Trophoblast cell (in vitro differentiated cells and primary cell): ENCODE data around the gene SLC28A3.

Experiments
- DNase-seq, 2 donors: peaks; one replicate each; pipeline ENCODE4 v3.0.0-alpha.2; 2016
- H2AFZ ChIP-seq: 2 replicates; pipeline ENCODE4 v1.6.1; 2013; ENCODE audit warnings: low read length, moderate library complexity, mild to moderate bottlenecking; ENCODE audit not compliant: insufficient read depth, poor library complexity
- H2AK5ac ChIP-seq: 2 replicates; pipeline ENCODE4 v1.6.1; 2013; ENCODE audit warnings: mild to moderate bottlenecking, low read length
- H2BK120ac ChIP-seq: 2 replicates; pipeline ENCODE4 v1.6.1; 2013; ENCODE audit warnings: low read length, mild to moderate bottlenecking, moderate library complexity; ENCODE audit not compliant: insufficient read depth, poor library complexity
- H2BK12ac ChIP-seq: 2 replicates; pipeline ENCODE4 v1.6.1; 2013; ENCODE audit warnings: mild to moderate bottlenecking, low read length, moderate library complexity
- H2BK5ac ChIP-seq: 2 replicates; pipeline ENCODE4 v1.6.1; 2013; ENCODE audit warnings: low read length, low read depth, moderate library complexity, mild to moderate bottlenecking; ENCODE audit not compliant: poor library complexity
- H3K14ac ChIP-seq: 2 replicates; pipeline ENCODE4 v1.6.1; 2013; ENCODE audit warnings: mild to moderate bottlenecking, low read length
- H3K18ac ChIP-seq: 2 replicates; pipeline ENCODE4 v1.6.1; 2013; ENCODE audit warnings: mild to moderate bottlenecking, low read length
- H3K23ac ChIP-seq: 2 replicates; pipeline ENCODE4 v1.6.1; 2013; ENCODE audit warnings: low read length
- H3K27ac ChIP-seq: 2 replicates; pipeline ENCODE4 v1.5.1; 2013; ENCODE audit warnings: low read depth, mild to moderate bottlenecking, inconsistent platforms, low read length, moderate library complexity
- H3K27me3 ChIP-seq: 2 replicates; pipeline ENCODE4 v1.6.1; 2013; ENCODE audit warnings: inconsistent platforms, mild to moderate bottlenecking, low read length, moderate library complexity; ENCODE audit not compliant: insufficient read depth
- H3K36me3 ChIP-seq, 2 experiments: 1 replicate in 1 of 2; 2 replicates in 1 of 2; pipeline ENCODE4 v1.6.1; 2013; ENCODE audit warnings: low read length in 2 of 2, mild to moderate bottlenecking in 2 of 2, moderate library complexity in 1 of 2; ENCODE audit not compliant: insufficient read depth in 2 of 2, control insufficient read depth in 1 of 2
- H3K4ac ChIP-seq: 2 replicates; pipeline ENCODE4 v1.6.1; 2013; ENCODE audit warnings: low read depth, mild to moderate bottlenecking, low read length, moderate library complexity
- H3K4me1 ChIP-seq, 2 experiments: 1 replicate in 1 of 2; 2 replicates in 1 of 2; pipeline ENCODE4 v1.6.1; 2013; ENCODE audit warnings: low read length in 2 of 2, mild to moderate bottlenecking in 2 of 2, moderate library complexity in 1 of 2; ENCODE audit not compliant: insufficient read depth in 2 of 2, control insufficient read depth in 1 of 2
- H3K4me2 ChIP-seq: 2 replicates; pipeline ENCODE4 v1.6.1; 2013; ENCODE audit warnings: inconsistent platforms, mild to moderate bottlenecking, low read length, moderate library complexity
- H3K4me3 ChIP-seq: 2 replicates; pipeline ENCODE4 v1.5.1; 2013; ENCODE audit warnings: mild to moderate bottlenecking, low read depth, low read length, inconsistent platforms
- H3K79me1 ChIP-seq: one replicate; pipeline ENCODE4 v1.6.1; 2013; ENCODE audit warnings: low read length
- H3K79me2 ChIP-seq: 2 replicates; pipeline ENCODE4 v1.6.1; 2013; ENCODE audit warnings: low read length, mild to moderate bottlenecking; ENCODE audit not compliant: control insufficient read depth, insufficient read depth, poor library complexity
- H3K9ac ChIP-seq: 2 replicates; pipeline ENCODE4 v1.6.1; 2013; ENCODE audit warnings: mild to moderate bottlenecking, low read length
- H3K9me3 ChIP-seq: 2 replicates; pipeline ENCODE4 v1.6.1; 2013; ENCODE audit warnings: low read depth, mild to moderate bottlenecking, control low read depth, inconsistent platforms, low read length; ENCODE audit not compliant: insufficient read depth
- H4K12ac ChIP-seq: 2 replicates; pipeline ENCODE4 v1.6.1; 2013; ENCODE audit warnings: low read depth, mild to moderate bottlenecking, low read length, moderate library complexity
- H4K8ac ChIP-seq: 2 replicates; pipeline ENCODE4 v1.6.1; 2013; ENCODE audit warnings: low read depth, mild to moderate bottlenecking, low read length, moderate library complexity
- H4K91ac ChIP-seq: one replicate; pipeline ENCODE4 v1.6.1; 2013; ENCODE audit warnings: low read depth, mild to moderate bottlenecking, low read length, moderate library complexity
- WGBS: extraction: QIAGEN DNeasy Blood & Tissue Kit; methylation state at CpG from one replicate; pipeline ENCODE4 v1.1.7; 2013; ENCODE audit warnings: missing lambda C conversion rate; ENCODE audit not compliant: insufficient read length, insufficient coverage; ENCODE audit errors: extremely low coverage; 5-methylcytosine and 5-hydroxymethylcytosine counted together

The SLC28A3 gene

GRCh38 chr9:84278130-84278529 lies 62.4 kb downstream of the SLC28A3 start:
- H4K91ac ChIP-seq = no peak overlapping the region
- no peak overlapping the region for H3K4ac ChIP-seq
- H2BK5ac ChIP-seq = no peak overlapping the region
- H3K4me1 ChIP-seq = no peaks in the 10 kb centered on the region
- no CpG with 5 or more reads among the region's 1 CpG for WGBS
- no peak overlapping the region for H3K18ac ChIP-seq
- no peaks in the 10 kb centered on the region for H3K79me2 ChIP-seq
- H3K9me3 ChIP-seq = no peaks in the 10 kb centered on the region
- H2AFZ ChIP-seq = no peak overlapping the region
- H4K8ac ChIP-seq = no peak overlapping the region
- no peak for DNase-seq
- H3K14ac ChIP-seq = no peak overlapping the region
- H3K79me1 ChIP-seq = no peaks in the 10 kb centered on the region
- H2BK120ac ChIP-seq = no peak overlapping the region
- H3K27ac ChIP-seq = no peak overlapping the region
- H3K4me3 ChIP-seq = no peak overlapping the region
- no peak overlapping the region for H3K9ac ChIP-seq
- no peak overlapping the region for H2BK12ac ChIP-seq
- H3K23ac ChIP-seq = no peak overlapping the region
- no peak overlapping the region for H2AK5ac ChIP-seq
- no peak overlapping the region for H3K4me2 ChIP-seq
- H3K27me3 ChIP-seq = no peaks in the 10 kb centered on the region
- H3K36me3 ChIP-seq = no peaks in the 10 kb centered on the region
- no peak overlapping the region for H4K12ac ChIP-seq

DNA sequence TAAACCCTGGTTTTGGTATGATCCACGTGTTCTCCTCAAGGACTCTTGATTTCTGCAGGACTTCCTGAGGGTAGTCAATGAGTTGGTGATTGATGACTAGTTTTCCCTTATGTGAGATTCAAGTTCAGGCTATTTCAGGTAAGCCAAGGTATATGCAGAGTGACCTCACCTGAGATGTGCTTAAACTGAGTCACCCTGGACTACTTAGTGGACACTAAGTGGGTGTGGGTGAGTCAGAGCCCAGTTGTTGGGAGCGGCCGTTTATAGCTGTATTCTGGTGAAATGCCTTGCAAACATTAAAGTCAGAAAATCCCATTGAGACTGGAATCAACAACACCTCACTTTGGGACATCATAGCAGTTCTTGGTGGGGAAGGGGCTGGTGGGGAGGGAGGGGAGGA lies 62.9 kb downstream of the SLC28A3 start:
- H2AK5ac ChIP-seq = no peak overlapping the region
- H2BK5ac ChIP-seq = no peak overlapping the region
- H2AFZ ChIP-seq = no peak overlapping the region
- H3K36me3 ChIP-seq = no peaks in the 10 kb centered on the region
- H3K4me3 ChIP-seq = no peak overlapping the region
- H3K14ac ChIP-seq = no peak overlapping the region
- DNase-seq = peak; percentile 56 to 69
- no peak overlapping the region for H3K4ac ChIP-seq
- no peak overlapping the region for H4K91ac ChIP-seq
- H4K8ac ChIP-seq = no peak overlapping the region
- H3K79me2 ChIP-seq = no peaks in the 10 kb centered on the region
- no peak overlapping the region for H2BK120ac ChIP-seq
- no peaks in the 10 kb centered on the region for H3K9me3 ChIP-seq
- H3K27me3 ChIP-seq = no peaks in the 10 kb centered on the region
- H3K18ac ChIP-seq = no peak overlapping the region
- no peak overlapping the region for H3K23ac ChIP-seq
- no peak overlapping the region for H4K12ac ChIP-seq
- no peaks in the 10 kb centered on the region for H3K79me1 ChIP-seq
- no CpG with 5 or more reads among the region's 3 CpGs for WGBS
- H3K27ac ChIP-seq = no peak overlapping the region
- no peak overlapping the region for H2BK12ac ChIP-seq
- no peaks in the 10 kb centered on the region for H3K4me1 ChIP-seq
- no peak overlapping the region for H3K4me2 ChIP-seq
- H3K9ac ChIP-seq = no peak overlapping the region

DNA sequence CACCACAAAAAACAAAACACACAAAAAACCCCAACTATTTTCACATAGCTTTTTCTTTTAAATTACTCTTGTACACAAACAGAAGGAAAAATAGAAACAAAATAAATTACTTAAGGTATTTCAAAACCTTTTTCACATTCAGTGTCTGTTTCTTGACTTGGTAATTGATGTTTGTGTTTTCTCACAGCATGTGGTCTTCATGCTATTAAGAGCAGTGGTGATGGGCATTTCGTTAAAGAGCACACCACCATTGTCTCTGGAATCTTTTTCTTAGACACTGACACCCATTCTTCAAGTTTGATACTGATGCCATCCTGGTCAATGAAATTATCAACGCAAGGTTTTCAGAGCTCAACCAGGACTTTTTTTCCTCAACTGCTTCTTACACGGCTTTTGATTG lies 63.8 kb downstream of the SLC28A3 start:
- no peak overlapping the region for H3K4me2 ChIP-seq
- no peak overlapping the region for H2BK120ac ChIP-seq
- H2BK5ac ChIP-seq = no peak overlapping the region
- H3K27me3 ChIP-seq = no peaks in the 10 kb centered on the region
- no peak overlapping the region for H4K8ac ChIP-seq
- no peaks in the 10 kb centered on the region for H3K79me2 ChIP-seq
- DNase-seq = no peak
- H3K79me1 ChIP-seq = no peaks in the 10 kb centered on the region
- no peak overlapping the region for H3K4ac ChIP-seq
- no peak overlapping the region for H2AK5ac ChIP-seq
- no peak overlapping the region for H4K91ac ChIP-seq
- no peak overlapping the region for H2AFZ ChIP-seq
- WGBS = no CpG with 5 or more reads among the region's 3 CpGs
- H3K9ac ChIP-seq = no peak overlapping the region
- H3K4me1 ChIP-seq = no peaks in the 10 kb centered on the region
- H3K14ac ChIP-seq = no peak overlapping the region
- H3K18ac ChIP-seq = no peak overlapping the region
- H3K27ac ChIP-seq = no peak overlapping the region
- H4K12ac ChIP-seq = no peak overlapping the region
- H3K23ac ChIP-seq = no peak overlapping the region
- no peaks in the 10 kb centered on the region for H3K36me3 ChIP-seq
- no peak overlapping the region for H2BK12ac ChIP-seq
- H3K4me3 ChIP-seq = no peak overlapping the region
- H3K9me3 ChIP-seq = no peaks in the 10 kb centered on the region

DNA sequence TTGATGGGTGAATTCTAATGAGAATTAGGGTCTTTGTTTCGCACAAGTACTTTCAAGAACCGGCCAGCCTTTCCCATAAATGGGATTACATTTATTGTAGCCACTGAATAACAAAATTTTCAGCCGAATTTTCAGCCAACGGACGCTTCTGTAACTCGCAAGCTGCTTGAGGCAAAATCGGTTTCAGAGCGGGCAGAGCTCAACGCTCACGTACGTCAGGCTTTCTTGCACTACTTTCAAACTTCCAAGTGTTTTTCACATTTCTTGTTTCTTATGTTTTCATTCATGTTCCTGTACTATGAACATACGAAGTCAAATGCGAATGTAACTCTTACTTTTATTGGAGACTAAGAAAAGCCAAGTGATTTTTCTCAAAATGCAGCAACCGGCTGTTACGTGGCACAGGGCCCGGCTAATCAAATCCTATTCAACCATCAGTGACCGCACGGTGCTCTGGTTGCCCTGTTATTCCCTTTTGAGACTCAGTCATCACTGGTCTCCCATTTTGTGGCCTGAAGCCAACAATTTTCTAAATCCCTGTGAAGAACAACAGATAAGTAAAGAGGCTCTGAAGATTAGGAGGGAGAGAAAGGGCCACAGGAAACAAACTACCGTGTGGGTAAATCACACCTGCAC lies 68.5 kb downstream of the SLC28A3 start:
- H3K4me3 ChIP-seq = no peak overlapping the region
- H3K79me2 ChIP-seq = no peaks in the 10 kb centered on the region
- H3K4me1 ChIP-seq = no peaks in the 10 kb centered on the region
- H2BK120ac ChIP-seq = no peak overlapping the region
- no peak overlapping the region for H2AK5ac ChIP-seq
- H3K4ac ChIP-seq = no peak overlapping the region
- H3K36me3 ChIP-seq = no peaks in the 10 kb centered on the region
- H3K9ac ChIP-seq = no peak overlapping the region
- H3K14ac ChIP-seq = no peak overlapping the region
- no peak overlapping the region for H2BK12ac ChIP-seq
- H4K8ac ChIP-seq = no peak overlapping the region
- no peak overlapping the region for H4K91ac ChIP-seq
- H3K23ac ChIP-seq = no peak overlapping the region
- H3K27ac ChIP-seq = no peak overlapping the region
- H3K79me1 ChIP-seq = no peaks in the 10 kb centered on the region
- no peaks in the 10 kb centered on the region for H3K27me3 ChIP-seq
- H2BK5ac ChIP-seq = no peak overlapping the region
- no peak overlapping the region for H4K12ac ChIP-seq
- no peak overlapping the region for H2AFZ ChIP-seq
- H3K4me2 ChIP-seq = no peak overlapping the region
- WGBS = no CpG with 5 or more reads among the region's 19 CpGs
- no peak for DNase-seq
- H3K18ac ChIP-seq = no peak overlapping the region
- H3K9me3 ChIP-seq = no peaks in the 10 kb centered on the region
